HepG2 (cell line): ENCODE data around the gene TARDBP. TPM values are rescaled to one million over a fixed set of nuclear protein-coding genes. Genes with fewer than 3 reads are reported as not detected.

Experiments
- BORCS8-MEF2B ChIP-seq: sonication (generic); formaldehyde crosslinking; IDR thresholded peaks from 2 replicates; pipeline ENCODE4 v1.8.0; 2022; ENCODE audit warnings: mild to moderate bottlenecking, missing genetic modification reagents
- CBX1 ChIP-seq: IDR thresholded peaks from one replicate; pipeline ENCODE4 v1.6.1; 2016; ENCODE audit warnings: antibody characterized with exemption, low read depth
- ELF4 ChIP-seq: sonication (generic); formaldehyde crosslinking; IDR thresholded peaks from 2 replicates; pipeline ENCODE4 v1.5.0; 2020; ENCODE audit warnings: missing genetic modification reagents, mild to moderate bottlenecking, moderate library complexity, borderline replicate concordance
- FOXK1 ChIP-seq: sonication (generic); formaldehyde crosslinking; IDR thresholded peaks from 2 replicates; pipeline ENCODE4 v1.4.0; 2020; ENCODE audit warnings: low read depth, missing genetic modification reagents, borderline replicate concordance
- KAT7 ChIP-seq: IDR thresholded peaks from 2 replicates; pipeline ENCODE4 v1.6.1; 2018; ENCODE audit warnings: borderline replicate concordance, missing compliant biosample characterization
- MXD1 ChIP-seq: sonication (generic); formaldehyde crosslinking; IDR thresholded peaks from 2 replicates; pipeline ENCODE4 v1.4.0; 2020; ENCODE audit warnings: mild to moderate bottlenecking, missing genetic modification reagents
- NFIB ChIP-seq: sonication (generic); formaldehyde crosslinking; IDR thresholded peaks from 2 replicates; pipeline ENCODE4 v1.9.0; 2021; ENCODE audit warnings: missing genetic modification reagents, mild to moderate bottlenecking, borderline replicate concordance
- NFIC ChIP-seq: IDR thresholded peaks from 2 replicates; pipeline ENCODE4 v1.6.1; 2012; ENCODE audit warnings: mild to moderate bottlenecking, low read length, inconsistent platforms
- PHB2 ChIP-seq: fragments of 450-650 bp; IDR thresholded peaks from 2 replicates; pipeline ENCODE4 v1.6.1; 2018; ENCODE audit not compliant: partially characterized antibody
- RAD21 ChIP-seq: fragments of 450-650 bp; formaldehyde crosslinking; IDR thresholded peaks from 2 replicates; pipeline ENCODE4 v1.5.0; 2020; ENCODE audit warnings: mild to moderate bottlenecking
- SNAPC5 ChIP-seq: sonication (generic); formaldehyde crosslinking; IDR thresholded peaks from 2 replicates; pipeline ENCODE4 v1.8.1; 2023; ENCODE audit warnings: mild to moderate bottlenecking, missing genetic modification reagents, borderline replicate concordance
- SRF ChIP-seq: IDR thresholded peaks from 2 replicates; pipeline ENCODE4 v1.6.1; 2011; ENCODE audit warnings: mild to moderate bottlenecking, low read depth, low read length, moderate library complexity
- ZBTB7B ChIP-seq: sonication (generic); formaldehyde crosslinking; IDR thresholded peaks from 2 replicates; pipeline ENCODE4 v1.4.0; 2020; ENCODE audit warnings: missing genetic modification reagents
- ZNF160 ChIP-seq: sonication (generic); formaldehyde crosslinking; IDR thresholded peaks from 2 replicates; pipeline ENCODE4 v1.8.0; 2022; ENCODE audit warnings: mild to moderate bottlenecking, inconsistent platforms, missing genetic modification reagents
- ZNF235 ChIP-seq: sonication (generic); formaldehyde crosslinking; IDR thresholded peaks from 2 replicates; pipeline ENCODE4 v1.8.1; 2023; ENCODE audit warnings: mild to moderate bottlenecking, missing genetic modification reagents, borderline replicate concordance
- ZNF263 ChIP-seq: sonication (generic); formaldehyde crosslinking; IDR thresholded peaks from 2 replicates; pipeline ENCODE4 v1.4.0; 2020; ENCODE audit warnings: missing genetic modification reagents
- ZNF292 ChIP-seq: sonication (generic); formaldehyde crosslinking; IDR thresholded peaks from 2 replicates; pipeline ENCODE4 v1.8.1; 2022; ENCODE audit warnings: mild to moderate bottlenecking, low read depth, missing genetic modification reagents, borderline replicate concordance
- ZNF704 ChIP-seq: sonication (generic); formaldehyde crosslinking; IDR thresholded peaks from 2 replicates; pipeline ENCODE4 v1.8.1; 2023; ENCODE audit warnings: mild to moderate bottlenecking, inconsistent platforms, moderate library complexity, missing genetic modification reagents, borderline replicate concordance
- ZNF777 ChIP-seq: sonication (generic); formaldehyde crosslinking; IDR thresholded peaks from 2 replicates; pipeline ENCODE4 v1.4.0; 2020; ENCODE audit warnings: missing genetic modification reagents
- ZSCAN12 ChIP-seq: sonication (generic); formaldehyde crosslinking; IDR thresholded peaks from 2 replicates; pipeline ENCODE4 v1.9.0; 2021; ENCODE audit warnings: mild to moderate bottlenecking, missing genetic modification reagents
- ZSCAN30 ChIP-seq: sonication (generic); formaldehyde crosslinking; IDR thresholded peaks from 2 replicates; pipeline ENCODE4 v1.5.0; 2020; ENCODE audit warnings: mild to moderate bottlenecking, missing genetic modification reagents
- polyA plus RNA-seq, 8 experiments: library from polyadenylated mRNA; depleted of rRNA in 3 of 8; stranded (reverse) in 7 of 8; unstranded in 1 of 8; fragments of >200 nt; fragmentation: Illumina TruSeq in 4 of 8; extraction: Trizol in 4 of 8; gene quantifications; 2 replicates each; pipeline versions ENCODE4 v1.2.1 to v1.2.3, GENCODE V29; 2011 to 2016; ENCODE audit warnings: low read depth in 4 of 8, missing spikeins in 1 of 8, mixed read lengths in 1 of 8; ENCODE audit not compliant: insufficient read depth in 1 of 8
- total RNA-seq, 5 experiments: library from RNA; depleted of rRNA; stranded (reverse); fragments of >200 nt; fragmentation: Illumina TruSeq; extraction: Trizol; gene quantifications; 2 replicates each; pipeline ENCODE4 v1.2.3, GENCODE V29; 2016; ENCODE audit warnings: low read depth in 1 of 5
- TF ChIP-seq, protein P1 (sequence below): sonication (generic); formaldehyde crosslinking; conservative IDR thresholded peaks from 2 replicates; pipeline ENCODE4 v1.8.1; 2023; ENCODE audit warnings: missing genetic modification reagents
- TF ChIP-seq, protein P2 (sequence below): sonication (generic); formaldehyde crosslinking; IDR thresholded peaks from 2 replicates; pipeline ENCODE4 v1.5.0; 2020; ENCODE audit warnings: mild to moderate bottlenecking, missing genetic modification reagents, borderline replicate concordance
- TF ChIP-seq, protein P3 (sequence below): sonication (generic); formaldehyde crosslinking; IDR thresholded peaks from 2 replicates; pipeline ENCODE4 v1.9.0; 2022; ENCODE audit warnings: missing genetic modification reagents, mild to moderate bottlenecking, borderline replicate concordance

TARDBP gene
- total and polyA plus RNA-seq, 2 of the 13 experiments (the other 11 are each of a cell fraction or from before 2014, with no cell fraction given) = 62.4 to 93.0 TPM

DNA sequence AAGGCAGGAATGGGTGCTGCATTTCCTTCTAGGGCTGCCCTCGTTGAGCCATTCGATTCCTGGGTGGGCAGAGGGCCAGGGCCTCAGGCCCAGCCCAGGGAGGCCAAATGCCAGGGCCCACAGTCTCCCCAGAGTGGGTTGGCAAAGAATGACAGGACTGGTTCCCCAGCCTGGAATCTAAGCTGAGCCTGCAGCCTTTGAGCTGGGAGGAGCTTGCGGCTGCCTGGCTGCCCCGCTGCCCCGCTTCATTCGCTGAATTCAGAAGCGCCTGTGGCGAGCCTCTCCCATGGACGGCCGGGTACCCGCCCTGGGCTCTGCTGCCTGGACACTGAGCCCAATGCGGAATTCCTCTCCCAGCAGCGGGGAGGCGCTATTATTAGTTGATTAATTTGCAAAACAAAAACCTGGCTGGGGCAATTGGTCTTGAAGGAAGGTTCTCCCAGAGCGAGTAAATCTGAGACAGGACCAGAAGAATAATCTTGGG lies 32.3 kb upstream of the TARDBP start (continued):
- TF ChIP-seq ZNF292 (CRISPR knock-in tag) = no peak
- no peak for TF ChIP-seq NFIB (CRISPR knock-in tag)
- TF ChIP-seq ZSCAN30 (CRISPR knock-in tag) = no peak
- TF ChIP-seq ZNF777 (CRISPR knock-in tag) = no peak
- no peak for TF ChIP-seq NFIC
- TF ChIP-seq, protein P1, sequence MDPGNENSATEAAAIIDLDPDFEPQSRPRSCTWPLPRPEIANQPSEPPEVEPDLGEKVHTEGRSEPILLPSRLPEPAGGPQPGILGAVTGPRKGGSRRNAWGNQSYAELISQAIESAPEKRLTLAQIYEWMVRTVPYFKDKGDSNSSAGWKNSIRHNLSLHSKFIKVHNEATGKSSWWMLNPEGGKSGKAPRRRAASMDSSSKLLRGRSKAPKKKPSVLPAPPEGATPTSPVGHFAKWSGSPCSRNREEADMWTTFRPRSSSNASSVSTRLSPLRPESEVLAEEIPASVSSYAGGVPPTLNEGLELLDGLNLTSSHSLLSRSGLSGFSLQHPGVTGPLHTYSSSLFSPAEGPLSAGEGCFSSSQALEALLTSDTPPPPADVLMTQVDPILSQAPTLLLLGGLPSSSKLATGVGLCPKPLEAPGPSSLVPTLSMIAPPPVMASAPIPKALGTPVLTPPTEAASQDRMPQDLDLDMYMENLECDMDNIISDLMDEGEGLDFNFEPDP = no peak
- TF ChIP-seq ZNF235 (CRISPR knock-in tag) = no peak
- 0 out of 2 replicates have a peak, but pooled peaks have one; percentile 14 for TF ChIP-seq ZSCAN12 (CRISPR knock-in tag)
- TF ChIP-seq ZNF160 (CRISPR knock-in tag) = no peak
- no peak for TF ChIP-seq ZNF704 (CRISPR knock-in tag)
- TF ChIP-seq, protein P2, sequence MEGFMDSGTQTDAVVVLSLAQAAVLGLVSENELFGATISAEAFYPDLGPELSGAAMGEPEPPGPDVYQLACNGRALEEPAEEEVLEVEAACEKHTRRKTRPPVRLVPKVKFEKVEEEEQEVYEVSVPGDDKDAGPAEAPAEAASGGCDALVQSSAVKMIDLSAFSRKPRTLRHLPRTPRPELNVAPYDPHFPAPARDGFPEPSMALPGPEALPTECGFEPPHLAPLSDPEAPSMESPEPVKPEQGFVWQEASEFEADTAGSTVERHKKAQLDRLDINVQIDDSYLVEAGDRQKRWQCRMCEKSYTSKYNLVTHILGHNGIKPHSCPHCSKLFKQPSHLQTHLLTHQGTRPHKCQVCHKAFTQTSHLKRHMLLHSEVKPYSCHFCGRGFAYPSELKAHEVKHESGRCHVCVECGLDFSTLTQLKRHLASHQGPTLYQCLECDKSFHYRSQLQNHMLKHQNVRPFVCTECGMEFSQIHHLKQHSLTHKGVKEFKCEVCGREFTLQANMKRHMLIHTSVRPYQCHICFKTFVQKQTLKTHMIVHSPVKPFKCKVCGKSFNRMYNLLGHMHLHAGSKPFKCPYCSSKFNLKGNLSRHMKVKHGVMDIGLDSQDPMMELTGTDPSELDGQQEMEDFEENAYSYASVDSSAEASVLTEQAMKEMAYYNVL = no peak
- TF ChIP-seq RAD21 (CRISPR knock-in tag) = no peak
- TF ChIP-seq, protein P3, sequence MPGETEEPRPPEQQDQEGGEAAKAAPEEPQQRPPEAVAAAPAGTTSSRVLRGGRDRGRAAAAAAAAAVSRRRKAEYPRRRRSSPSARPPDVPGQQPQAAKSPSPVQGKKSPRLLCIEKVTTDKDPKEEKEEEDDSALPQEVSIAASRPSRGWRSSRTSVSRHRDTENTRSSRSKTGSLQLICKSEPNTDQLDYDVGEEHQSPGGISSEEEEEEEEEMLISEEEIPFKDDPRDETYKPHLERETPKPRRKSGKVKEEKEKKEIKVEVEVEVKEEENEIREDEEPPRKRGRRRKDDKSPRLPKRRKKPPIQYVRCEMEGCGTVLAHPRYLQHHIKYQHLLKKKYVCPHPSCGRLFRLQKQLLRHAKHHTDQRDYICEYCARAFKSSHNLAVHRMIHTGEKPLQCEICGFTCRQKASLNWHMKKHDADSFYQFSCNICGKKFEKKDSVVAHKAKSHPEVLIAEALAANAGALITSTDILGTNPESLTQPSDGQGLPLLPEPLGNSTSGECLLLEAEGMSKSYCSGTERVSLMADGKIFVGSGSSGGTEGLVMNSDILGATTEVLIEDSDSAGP (CRISPR knock-in tag) = 0 out of 2 replicates have a peak, but pooled peaks have one; percentile 41
- no peak for TF ChIP-seq SNAPC5
- TF ChIP-seq ZNF263 (CRISPR knock-in tag) = no peak
- no peak for TF ChIP-seq ZBTB7B
- no peak for TF ChIP-seq CBX1
- TF ChIP-seq KAT7 (CRISPR knock-in tag) = no peak
- TF ChIP-seq MXD1 (CRISPR knock-in tag) = no peak
- TF ChIP-seq FOXK1 (CRISPR knock-in tag) = no peak
- TF ChIP-seq SRF = no peak
- no peak for TF ChIP-seq ELF4 (CRISPR knock-in tag)
- no peak for TF ChIP-seq BORCS8-MEF2B (CRISPR knock-in tag)
- TF ChIP-seq PHB2 = no peak
